B cell (primary cell): ENCODE results near the gene RNASE12. TPM values are rescaled to one million over a fixed set of nuclear protein-coding genes. Genes with fewer than 3 reads are reported as not detected.

Source experiments
- ATAC-seq: fragments of 200-7000 bp; cut with Tn5 transposase; one replicate; pipeline ENCODE4 v1.10.0; 2021; ENCODE audit warnings: low read depth, mild to moderate bottlenecking, moderate number of reproducible peaks, moderate library complexity
- CTCF ChIA-PET: fragments of 350-600 bp; sonication (Branson Sonifier 250); formaldehyde crosslinking; loops from one replicate; lab custom pipeline; 2021; ENCODE audit warnings: antibody characterized with exemption, inconsistent platforms; lab: Charles Lee
- POLR2A ChIA-PET: fragments of 350-600 bp; sonication (Branson Sonifier 250); formaldehyde crosslinking; loops from one replicate; lab custom pipeline; 2021; ENCODE audit warnings: antibody characterized with exemption; lab: Charles Lee
- DNase-seq: peaks from one replicate; pipeline ENCODE4 v3.0.0; 2013
- H2AFZ ChIP-seq: 2 replicates; pipeline ENCODE4 v1.6.1; 2012; ENCODE audit warnings: mild to moderate bottlenecking, low read depth, low read length; ENCODE audit not compliant: insufficient read depth, poor library complexity, severe bottlenecking
- H3K27ac ChIP-seq, 2 donors: 1 replicate in 1 of 2; 2 replicates in 1 of 2; pipeline ENCODE4 v1.5.1; 2012 to 2013; ENCODE audit warnings: low read length in 2 of 2, mild to moderate bottlenecking in 2 of 2, moderate library complexity in 1 of 2
- H3K27me3 ChIP-seq, 4 experiments: fragments of 200-600 bp in 1 of 4; sonication (generic) in 1 of 4; replicated peaks in 1 of 4; 1 replicate in 2 of 4; 2 replicates in 2 of 4; pipeline versions ENCODE4 v1.6.1 to v1.7.0; 2013 to 2016; ENCODE audit warnings: low read length in 3 of 4, mild to moderate bottlenecking in 2 of 4, mixed read lengths in 1 of 4, moderate library complexity in 1 of 4; ENCODE audit not compliant: insufficient read depth in 4 of 4, control insufficient read depth in 3 of 4; ENCODE audit errors: control extremely low read depth in 1 of 4
- H3K36me3 ChIP-seq, 2 experiments: replicated peaks in 1 of 2; 1 replicate in 1 of 2; 2 replicates in 1 of 2; pipeline versions ENCODE4 v1.6.1 to v1.7.1; 2013; ENCODE audit warnings: low read length in 1 of 2; ENCODE audit not compliant: insufficient read depth in 2 of 2, control insufficient read depth in 1 of 2; ENCODE audit errors: control extremely low read depth in 1 of 2, extremely low read depth in 1 of 2
- H3K4me1 ChIP-seq, 2 donors: fragments of 200-600 bp in 1 of 2; sonication (generic) in 1 of 2; 1 replicate in 1 of 2; 2 replicates in 1 of 2; pipeline versions ENCODE4 v1.5.1 to v1.6.1; 2013 to 2017; ENCODE audit warnings: low read length in 2 of 2; ENCODE audit not compliant: control insufficient read depth in 2 of 2, insufficient read depth in 2 of 2
- H3K4me2 ChIP-seq: replicated peaks from 2 replicates; pipeline ENCODE3; 2012; ENCODE audit warnings: mild to moderate bottlenecking, low read depth, low read length; ENCODE audit not compliant: poor library complexity, severe bottlenecking
- H3K4me3 ChIP-seq, 5 experiments: fragments of 200-600 bp in 1 of 5; sonication (generic) in 1 of 5; 1 replicate in 3 of 5; 2 replicates in 2 of 5; pipeline versions ENCODE4 v1.5.1 to v1.7.0; 2011 to 2016; ENCODE audit warnings: low read length in 4 of 5, mild to moderate bottlenecking in 4 of 5, low read depth in 2 of 5, control low read depth in 1 of 5, moderate library complexity in 1 of 5; ENCODE audit not compliant: insufficient read depth in 1 of 5; ENCODE audit errors: control extremely low read depth in 1 of 5, extremely low read depth in 1 of 5
- H3K79me2 ChIP-seq: fragments of 200-600 bp; sonication (generic); one replicate; pipeline ENCODE4 v1.6.0; 2016; ENCODE audit warnings: low read length; ENCODE audit not compliant: control insufficient read depth, insufficient read depth
- H3K9ac ChIP-seq: fragments of 200-600 bp; sonication (generic); 2 replicates; pipeline ENCODE4 v1.6.1; 2017; ENCODE audit warnings: mild to moderate bottlenecking, low read length, moderate library complexity
- H3K9me3 ChIP-seq, 3 donors: one replicate each; pipeline versions ENCODE4 v1.6.1 to v1.7.1; 2013; ENCODE audit warnings: low read length in 2 of 3; ENCODE audit not compliant: control insufficient read depth in 2 of 3, insufficient read depth in 1 of 3; ENCODE audit errors: control extremely low read depth in 1 of 3
- H4K20me1 ChIP-seq: 2 replicates; pipeline ENCODE4 v1.6.0; 2012; ENCODE audit warnings: mild to moderate bottlenecking, low read length; ENCODE audit not compliant: insufficient read depth, control insufficient read depth, poor library complexity, severe bottlenecking
- H3K27ac Mint-ChIP-seq: one replicate; pipeline ENCODE4 v1.8.0; 2021; ENCODE audit warnings: mixed read lengths
- H3K27me3 Mint-ChIP-seq: one replicate; pipeline ENCODE4 v1.8.0; 2021; ENCODE audit warnings: mixed read lengths
- H3K4me1 Mint-ChIP-seq: one replicate; pipeline ENCODE4 v1.8.0; 2021; ENCODE audit warnings: mixed read lengths
- H3K4me3 Mint-ChIP-seq: one replicate; pipeline ENCODE4 v1.8.0; 2021; ENCODE audit warnings: mixed read lengths
- H3K9me3 Mint-ChIP-seq: one replicate; pipeline ENCODE4 v1.8.0; 2022; ENCODE audit warnings: mixed read lengths; ENCODE audit not compliant: insufficient read depth
- CTCF ChIP-seq: fragments of 200-600 bp; IDR thresholded peaks from one replicate; pipeline ENCODE4 v1.8.0; 2022; ENCODE audit warnings: antibody characterized with exemption, mild to moderate bottlenecking
- EZH2 ChIP-seq: IDR thresholded peaks from 2 replicates; pipeline ENCODE4 v1.6.1; 2012; ENCODE audit warnings: borderline replicate concordance, low read depth, mild to moderate bottlenecking, moderate library complexity, low read length; ENCODE audit not compliant: insufficient read depth, poor library complexity, severe bottlenecking
- WGBS: methylation state at CpG from one replicate; pipeline ENCODE4 v1.1.5; 2013; ENCODE audit warnings: missing lambda C conversion rate; ENCODE audit not compliant: insufficient coverage; 5-methylcytosine and 5-hydroxymethylcytosine counted together
- intact Hi-C: fragments of 100-400 bp; cut with micrococcal nuclease; formaldehyde crosslinking; loops from one replicate; pipeline ENCODE4 v1.10.0; 2022
- polyA plus RNA-seq: library from polyadenylated mRNA; depleted of rRNA; stranded (reverse); fragments of >200 nt; gene quantifications from 2 replicates; pipeline ENCODE4 v1.2.3, GENCODE V29; 2012
- total RNA-seq, 2 donors: library from RNA; stranded (reverse); fragments of 120-200 nt in 1 of 2; gene quantifications; 1 replicate in 1 of 2; 2 replicates in 1 of 2; pipeline versions ENCODE4 v1.2.3 to v1.2.4, GENCODE V29; 2013 to 2022

Gene RNASE12
- total and polyA plus RNA-seq, 2 donors (not counting 1 experiment from before 2014, with no cell fraction given) = not detected

GRCh38 chr14:20603813-20604690 lies 12.9 kb upstream of the RNASE12 start:
- CTCF ChIA-PET = interaction anchor here (8.9 kb wide), 1 partner anchor 275 kb away, joined by 215 read pairs; the partner anchor contains the start of gene CCNB1IP1
- DNase-seq (no peak), ATAC-seq (no peak)
- intact Hi-C loops = no loop called here
- no peak overlapping the region for H3K4me3 ChIP-seq
- H3K36me3 ChIP-seq = no peaks in the 10 kb centered on the region
- Mint-ChIP-seq H3K4me1 (peaks cover 2% of the 10 kb centered on the region), H3K4me3 (no peak overlapping the region), H3K9me3 (no peaks in the 10 kb centered on the region), H3K27me3 (no peaks in the 10 kb centered on the region), H3K27ac (no peak overlapping the region)
- H3K79me2 ChIP-seq = no peaks in the 10 kb centered on the region
- H3K9ac ChIP-seq = no peak overlapping the region
- WGBS = 95% methylated on average over 12 of the region's 13 CpGs
- no peaks in the 10 kb centered on the region for H4K20me1 ChIP-seq
- H3K27ac ChIP-seq = no peak overlapping the region
- POLR2A ChIA-PET = interaction anchor here (0.5 kb wide), 1 partner anchor 9 kb away, joined by 3 read pairs; no protein-coding TSS in a partner anchor
- no peaks in the 10 kb centered on the region for H3K27me3 ChIP-seq
- H2AFZ ChIP-seq = no peak overlapping the region
- H3K9me3 ChIP-seq = no peaks in the 10 kb centered on the region
- H3K4me2 ChIP-seq = no peak overlapping the region
- TF ChIP-seq CTCF (no peak), EZH2 (no peak)
- peaks cover 0 to under 1% of the 10 kb centered on the region in 2 donors for H3K4me1 ChIP-seq

GRCh38 chr14:20602583-20602982 lies 11.4 kb upstream of the RNASE12 start:
- no peak overlapping the region for H3K4me3 ChIP-seq
- H3K9ac ChIP-seq = no peak overlapping the region
- no peak overlapping the region for H2AFZ ChIP-seq
- H3K79me2 ChIP-seq = no peaks in the 10 kb centered on the region
- DNase-seq (no peak), ATAC-seq (no peak)
- H3K27me3 ChIP-seq = no peaks in the 10 kb centered on the region
- no peaks in the 10 kb centered on the region for H3K9me3 ChIP-seq
- H3K9me3 Mint-ChIP-seq = no peaks in the 10 kb centered on the region
- TF ChIP-seq EZH2 (no peak), CTCF (no peak)
- CTCF ChIA-PET = no interaction called here
- no peaks in the 10 kb centered on the region for H3K4me1 ChIP-seq
- no peaks in the 10 kb centered on the region for H3K4me1 Mint-ChIP-seq
- H3K27ac Mint-ChIP-seq = no peak overlapping the region
- intact Hi-C loops = no loop called here
- no peaks in the 10 kb centered on the region for H3K36me3 ChIP-seq
- H3K27me3 Mint-ChIP-seq = no peaks in the 10 kb centered on the region
- H4K20me1 ChIP-seq = no peaks in the 10 kb centered on the region
- no peak overlapping the region for H3K27ac ChIP-seq
- H3K4me3 Mint-ChIP-seq = no peak overlapping the region
- WGBS = 95% methylated on average over 8 of the region's 9 CpGs
- no peak overlapping the region for H3K4me2 ChIP-seq
- POLR2A ChIA-PET = no interaction called here
